Spleen (tissue), 7 donors: ENCODE data around the gene FAM107B.

Experiments used
- POLR2A ChIP-seq, 3 donors: fragments of 450-650 bp; IDR thresholded peaks; one replicate each; pipeline ENCODE4 v1.5.1; 2017; ENCODE audit warnings: antibody characterized with exemption in 3 of 3, mild to moderate bottlenecking in 1 of 3
- POLR2AphosphoS5 ChIP-seq, 3 donors: sonication (generic); formaldehyde crosslinking; IDR thresholded peaks; one replicate each; pipeline ENCODE4 v1.5.1; 2017; ENCODE audit warnings: antibody characterized with exemption in 3 of 3
- TF ChIP-seq, protein P1 (sequence below), 11 experiments: fragments of 200-600 bp in 7 of 11; fragments of 450-650 bp in 4 of 11; sonication (generic) in 4 of 11; IDR thresholded peaks in 8 of 11; conservative IDR thresholded peaks in 3 of 11; 1 replicate in 7 of 11; 2 replicates in 4 of 11; pipeline versions ENCODE4 v1.4.0 to v1.8.0; 2016 to 2021; ENCODE audit warnings: antibody characterized with exemption in 11 of 11, inconsistent platforms in 4 of 11, mild to moderate bottlenecking in 1 of 11
- donor health status: DM: no; HTN: no; CAD: no; lungs with moderate emphysema.
- donor health status: DM: no; HTN: no; CAD: no.
- donor health status: DM: no; HTN: no; CAD: no.

DNA sequence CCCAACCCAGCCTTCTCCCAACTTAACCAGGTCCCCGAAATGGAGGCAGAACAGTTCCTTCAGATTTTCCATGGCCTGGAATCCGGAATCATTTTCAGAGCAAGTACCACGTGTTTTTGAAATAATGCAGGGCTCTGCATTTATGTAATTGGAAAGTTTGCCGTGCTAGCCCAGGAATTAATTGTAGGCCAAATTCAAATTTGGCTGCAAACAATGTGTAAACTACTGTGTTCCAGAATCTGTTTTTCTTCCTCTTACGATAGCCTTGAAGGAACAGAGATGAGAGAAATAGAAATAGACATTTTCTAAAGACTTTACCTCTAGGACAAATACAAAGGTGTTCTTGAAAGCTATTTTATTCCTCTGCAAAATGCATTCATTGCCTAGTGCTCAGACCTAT is 77.4 kb downstream of the FAM107B start:
- TF ChIP-seq, protein P1, sequence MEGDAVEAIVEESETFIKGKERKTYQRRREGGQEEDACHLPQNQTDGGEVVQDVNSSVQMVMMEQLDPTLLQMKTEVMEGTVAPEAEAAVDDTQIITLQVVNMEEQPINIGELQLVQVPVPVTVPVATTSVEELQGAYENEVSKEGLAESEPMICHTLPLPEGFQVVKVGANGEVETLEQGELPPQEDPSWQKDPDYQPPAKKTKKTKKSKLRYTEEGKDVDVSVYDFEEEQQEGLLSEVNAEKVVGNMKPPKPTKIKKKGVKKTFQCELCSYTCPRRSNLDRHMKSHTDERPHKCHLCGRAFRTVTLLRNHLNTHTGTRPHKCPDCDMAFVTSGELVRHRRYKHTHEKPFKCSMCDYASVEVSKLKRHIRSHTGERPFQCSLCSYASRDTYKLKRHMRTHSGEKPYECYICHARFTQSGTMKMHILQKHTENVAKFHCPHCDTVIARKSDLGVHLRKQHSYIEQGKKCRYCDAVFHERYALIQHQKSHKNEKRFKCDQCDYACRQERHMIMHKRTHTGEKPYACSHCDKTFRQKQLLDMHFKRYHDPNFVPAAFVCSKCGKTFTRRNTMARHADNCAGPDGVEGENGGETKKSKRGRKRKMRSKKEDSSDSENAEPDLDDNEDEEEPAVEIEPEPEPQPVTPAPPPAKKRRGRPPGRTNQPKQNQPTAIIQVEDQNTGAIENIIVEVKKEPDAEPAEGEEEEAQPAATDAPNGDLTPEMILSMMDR (IDR thresholded peaks at IDR 0.05 in 8 of 11, conservative IDR thresholded peaks at IDR 0.05 in 3 of 11): no peak
- TF ChIP-seq POLR2AphosphoS5 (IDR thresholded peaks at IDR 0.05) (no peak), POLR2A (IDR thresholded peaks at IDR 0.05) (no peak)
